Measurements from ENCODE around the gene MCTP2.

The MCTP2 gene

DNA sequence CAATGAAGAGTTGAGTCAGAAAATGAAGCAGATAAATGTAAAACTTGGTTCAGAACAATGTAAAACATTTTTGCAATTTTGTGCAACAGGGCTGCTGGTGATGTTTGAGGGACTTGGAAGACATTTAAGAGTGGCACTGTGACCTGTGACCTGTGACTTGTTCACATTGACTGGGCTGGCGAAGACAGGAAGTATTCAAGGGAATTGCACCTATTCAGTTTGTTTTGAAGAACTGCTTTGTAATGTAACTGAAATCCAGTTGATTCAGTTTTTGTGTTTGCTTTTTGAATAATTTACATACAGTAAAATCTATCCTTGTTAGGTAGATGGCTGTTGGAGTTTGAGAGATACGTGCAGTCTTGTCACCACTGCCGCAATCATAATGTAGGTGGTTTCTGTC, 35.4 kb downstream of the MCTP2 start:
- DNase-seq, result no peak

DNA sequence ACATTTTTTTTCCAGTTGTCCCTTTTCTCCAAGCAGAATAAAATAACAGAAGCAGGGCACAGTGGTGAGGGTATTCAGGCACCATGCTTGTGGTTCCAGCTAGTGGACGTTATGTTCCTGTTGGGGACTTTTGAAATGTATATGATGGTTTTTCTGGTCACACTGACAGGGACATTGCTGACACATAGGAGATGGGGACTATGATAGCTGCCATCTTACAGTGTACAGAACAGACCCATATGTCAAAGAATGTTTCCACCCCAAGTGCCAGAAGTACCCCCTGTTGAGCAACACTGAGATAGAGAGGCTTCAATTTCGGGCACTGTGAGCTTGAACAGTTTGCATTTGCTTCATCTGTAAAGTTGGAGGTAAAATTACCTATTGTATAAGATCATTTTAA, 38.6 kb downstream of the MCTP2 start:
- no peak for DNase-seq

GRCh38 chr15:94270570-94270969, 39.2 kb downstream of the MCTP2 start:
- no peak for DNase-seq

GRCh38 chr15:94272251-94272898, 41.0 kb downstream of the MCTP2 start:
- no peak for DNase-seq

DNA sequence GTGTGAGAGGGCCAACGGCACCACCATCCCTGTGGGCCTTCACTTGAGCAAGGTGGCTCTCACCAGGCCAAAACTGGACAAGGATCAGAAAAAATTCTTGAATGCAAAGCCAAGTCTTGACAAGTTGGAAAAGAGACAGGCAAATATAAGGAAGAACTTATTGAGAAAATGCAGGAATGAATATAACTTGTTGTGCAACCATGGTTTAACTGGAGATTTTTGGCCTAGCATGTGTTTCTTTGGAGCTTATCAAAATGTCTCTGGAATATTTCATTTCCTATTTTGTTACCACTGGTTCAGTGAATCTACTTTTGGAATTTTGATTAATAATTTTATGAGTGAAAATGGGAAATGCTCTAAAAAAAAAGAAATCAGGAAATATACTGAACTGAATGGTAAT, 42.5 kb downstream of the MCTP2 start:
- DNase-seq, result no peak

DNA sequence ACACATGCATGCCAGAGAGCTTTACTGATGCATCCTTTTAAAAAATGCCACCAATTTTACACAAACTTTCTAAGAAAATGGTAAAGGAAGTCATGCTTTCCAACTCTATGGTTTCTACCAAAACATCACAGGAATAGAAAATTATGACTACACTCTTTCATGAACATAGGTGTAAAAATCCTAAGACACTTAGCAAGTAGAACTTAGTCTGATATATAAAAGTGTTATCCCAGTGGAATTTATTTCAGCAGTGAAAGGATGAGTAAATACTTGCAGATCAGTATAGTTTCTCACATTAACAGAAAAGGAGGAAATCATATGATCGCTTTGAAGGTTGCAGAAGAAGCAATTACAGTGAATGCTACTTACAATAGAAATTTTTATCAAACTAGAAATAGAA, 43.4 kb downstream of the MCTP2 start:
- DNase-seq, result no peak

- DNase-seq, result no peak
Measured at GRCh38 chr15:94277485-94277884, 46.1 kb downstream of the MCTP2 start.

GRCh38 chr15:94279736-94280135, 48.4 kb downstream of the MCTP2 start:
- DNase-seq, result no peak

GRCh38 chr15:94280301-94280700, 48.9 kb downstream of the MCTP2 start:
- no peak for DNase-seq

DNA sequence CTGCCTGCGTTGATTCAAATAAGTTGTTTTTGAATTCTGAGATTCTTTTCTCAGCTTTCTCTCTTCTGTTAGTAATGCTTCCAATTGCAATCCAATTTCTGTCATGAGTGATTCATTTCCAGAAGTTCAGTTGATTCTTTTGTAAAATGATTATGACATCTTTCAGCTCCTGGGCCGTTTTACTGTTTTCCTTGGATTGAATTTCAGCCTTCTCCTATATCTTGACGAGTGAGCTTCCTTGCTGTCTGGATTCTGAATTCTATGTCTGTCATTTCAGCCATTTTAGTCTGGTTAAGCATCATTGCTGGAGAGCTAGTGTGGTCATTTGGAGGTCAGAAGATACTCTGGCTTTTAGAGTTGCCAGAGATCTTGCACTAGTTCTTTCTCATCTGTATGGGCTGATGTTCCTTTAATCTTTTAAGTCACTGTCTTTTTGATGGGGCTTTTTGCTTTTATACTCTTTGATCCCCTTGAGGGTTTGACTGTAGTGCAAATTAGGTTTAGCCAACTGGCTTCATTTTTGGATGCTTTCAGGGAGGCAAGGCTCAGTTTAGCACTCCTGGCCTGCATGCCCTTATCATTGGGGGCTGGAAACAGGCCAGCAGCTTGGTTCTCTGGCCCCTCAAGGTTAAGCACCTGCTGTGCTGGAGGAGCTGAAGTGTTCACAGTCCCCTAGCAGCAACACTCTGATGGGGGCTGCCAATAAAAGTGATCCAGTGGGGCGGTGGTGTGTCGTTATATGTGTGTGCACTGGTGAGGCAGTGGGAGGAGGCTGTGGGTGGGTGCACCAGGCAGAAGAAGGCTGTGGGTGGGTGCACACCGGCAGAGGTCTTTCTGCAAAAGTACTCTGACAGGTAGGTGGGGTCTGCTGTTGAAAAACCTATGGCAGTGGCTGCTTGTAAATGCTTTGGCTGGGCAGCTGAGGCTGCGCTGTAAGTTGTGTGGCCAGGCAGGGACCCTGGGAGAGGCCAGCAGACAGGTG, 51.2 kb downstream of the MCTP2 start:
- no peak for DNase-seq

DNA sequence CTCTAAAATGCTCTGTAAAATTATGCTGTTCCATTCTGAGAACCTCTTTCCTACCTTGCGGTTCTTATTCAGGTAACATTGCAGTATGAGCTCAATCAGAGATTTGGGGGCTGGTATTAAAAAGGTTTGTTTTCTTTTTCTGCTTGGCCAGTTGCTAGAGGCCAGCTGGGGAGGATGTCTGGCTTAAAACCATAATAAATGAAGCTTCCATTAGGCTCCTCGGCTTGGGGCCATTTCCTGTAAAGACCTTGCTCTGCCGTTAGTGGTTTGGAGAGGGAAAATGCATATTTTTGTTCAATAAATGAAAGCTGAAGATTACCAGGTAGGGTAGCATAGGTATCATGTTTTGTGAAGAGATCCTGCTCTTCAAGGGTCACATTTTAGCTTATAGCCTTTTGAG, 55.2 kb downstream of the MCTP2 start:
- DNase-seq, result no peak

GRCh38 chr15:94287794-94288246, 56.5 kb downstream of the MCTP2 start:
- DNase-seq, result no peak

DNA sequence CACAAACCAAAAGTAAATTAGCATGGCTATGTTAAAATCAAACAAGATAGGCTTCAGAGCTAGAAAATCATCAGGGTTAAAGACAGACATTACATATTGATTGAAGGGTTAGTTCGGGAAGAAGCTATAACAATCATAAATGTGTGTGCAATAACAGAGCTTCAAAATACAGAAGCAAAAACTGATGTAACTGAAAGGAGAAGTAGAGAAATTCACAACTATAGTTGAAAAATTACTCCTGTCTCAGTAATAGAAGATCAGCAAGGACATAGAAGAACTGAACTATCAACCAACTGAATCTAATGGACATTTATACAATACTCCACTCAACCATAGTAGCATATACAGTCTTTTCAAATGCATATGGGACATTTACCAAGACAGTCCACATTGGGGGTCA, 59.4 kb downstream of the MCTP2 start:
- DNase-seq, result no peak

DNA sequence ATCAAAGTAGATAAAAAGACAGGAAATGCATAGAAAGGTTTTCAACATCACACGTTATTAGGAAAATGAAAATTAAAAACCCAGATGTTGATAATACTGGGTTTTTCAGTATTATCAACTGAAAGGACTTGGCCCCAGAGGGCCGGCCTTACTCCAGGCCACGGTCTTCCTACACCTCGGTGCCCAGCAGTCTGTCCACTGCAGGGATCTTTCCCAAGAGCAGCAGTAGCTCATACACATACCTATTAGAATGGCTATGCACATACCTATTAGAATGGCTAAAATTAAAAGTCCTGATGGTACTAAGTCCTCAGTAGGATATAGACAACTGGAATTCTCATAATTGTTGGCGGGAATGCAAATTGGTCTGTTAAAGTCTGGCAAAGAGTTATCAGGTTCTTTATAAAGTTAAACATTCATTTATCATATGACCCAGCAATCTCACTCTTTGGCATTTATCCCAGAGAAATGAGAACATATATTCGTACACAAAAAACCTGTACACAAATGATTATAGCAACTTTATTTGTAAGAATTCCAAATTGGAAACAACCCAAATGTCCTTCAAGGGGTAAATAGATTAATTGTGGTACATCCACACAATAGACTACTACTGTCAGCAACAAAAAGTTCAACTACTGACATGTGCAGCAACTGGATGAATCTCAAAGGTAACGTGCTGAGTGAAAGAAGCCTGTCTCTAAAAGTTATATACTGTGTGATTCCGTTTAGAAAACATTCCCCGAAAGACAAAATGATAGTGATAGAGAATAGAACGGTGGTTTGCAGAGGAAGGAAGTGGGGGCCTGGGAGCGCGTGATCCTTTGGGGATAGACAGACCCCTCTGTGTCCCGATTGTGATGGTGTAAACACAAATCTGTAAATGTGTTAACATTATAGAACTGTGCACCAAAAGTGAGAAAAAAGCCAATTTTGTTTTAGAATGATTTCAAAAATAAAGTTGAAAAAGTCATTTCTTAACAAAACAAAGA, 62.3 kb downstream of the MCTP2 start:
- DNase-seq, result no peak

DNA sequence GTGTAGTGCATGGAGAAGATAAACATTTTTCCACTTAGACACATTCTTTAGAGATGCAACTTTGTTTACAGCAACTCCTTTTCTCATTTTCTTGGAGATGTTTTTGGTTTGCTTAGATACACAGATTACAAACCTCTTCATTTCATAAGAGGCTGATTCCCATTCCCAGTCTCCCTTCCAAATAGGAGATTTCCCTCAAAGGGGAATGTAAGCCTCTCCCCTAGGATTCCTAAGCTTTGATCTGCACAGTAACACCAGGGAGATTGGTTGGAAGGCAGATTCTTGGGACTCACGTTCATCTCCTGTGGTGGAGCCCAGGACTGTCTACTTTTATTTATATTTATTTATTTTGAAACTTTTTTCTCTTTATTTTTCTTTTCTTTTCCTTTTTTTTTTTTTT, 63.2 kb downstream of the MCTP2 start:
- no peak for DNase-seq

DNA sequence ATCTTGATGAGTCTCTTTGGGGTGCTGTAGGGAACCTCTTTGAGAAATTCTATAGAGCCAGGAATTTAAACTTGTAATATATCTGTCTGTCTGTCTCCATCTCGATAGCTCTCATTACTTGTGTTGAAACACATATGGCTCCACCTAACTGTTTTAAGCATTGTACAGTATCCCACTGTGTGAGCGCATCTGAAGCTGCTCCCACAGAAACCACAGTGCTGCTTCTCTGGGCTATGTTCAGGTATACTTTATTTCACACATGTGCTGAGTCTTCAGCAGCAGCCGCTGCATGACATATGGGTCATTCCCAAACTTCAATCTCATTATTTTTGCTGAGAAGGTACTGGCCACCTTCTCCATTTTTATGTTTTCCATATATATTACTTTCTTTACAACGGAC, 63.9 kb downstream of the MCTP2 start:
- no peak for DNase-seq

DNA sequence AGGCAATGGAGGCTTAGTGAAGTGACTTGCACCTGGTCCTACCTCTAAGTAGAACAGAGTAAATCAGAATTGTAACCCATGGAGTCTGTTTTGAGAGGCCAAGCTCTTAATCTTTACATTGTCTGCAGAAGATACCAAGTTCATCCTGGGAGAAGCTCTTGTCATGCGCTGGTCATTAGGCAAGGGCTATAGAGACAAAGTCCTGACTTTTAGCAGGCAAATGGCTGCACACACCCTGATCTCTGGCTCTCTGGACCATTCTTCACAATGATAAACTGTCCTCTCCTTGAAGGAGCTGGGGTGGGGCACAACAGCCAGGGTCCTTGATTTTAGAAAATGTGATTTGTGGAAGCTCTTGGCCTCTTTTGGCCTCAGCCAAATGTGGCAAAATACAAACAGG, 65.4 kb downstream of the MCTP2 start:
- no peak for DNase-seq

GRCh38 chr15:94297558-94297957, 66.2 kb downstream of the MCTP2 start:
- DNase-seq, result no peak

GRCh38 chr15:94298364-94298763, 67.0 kb downstream of the MCTP2 start:
- no peak for DNase-seq

DNA sequence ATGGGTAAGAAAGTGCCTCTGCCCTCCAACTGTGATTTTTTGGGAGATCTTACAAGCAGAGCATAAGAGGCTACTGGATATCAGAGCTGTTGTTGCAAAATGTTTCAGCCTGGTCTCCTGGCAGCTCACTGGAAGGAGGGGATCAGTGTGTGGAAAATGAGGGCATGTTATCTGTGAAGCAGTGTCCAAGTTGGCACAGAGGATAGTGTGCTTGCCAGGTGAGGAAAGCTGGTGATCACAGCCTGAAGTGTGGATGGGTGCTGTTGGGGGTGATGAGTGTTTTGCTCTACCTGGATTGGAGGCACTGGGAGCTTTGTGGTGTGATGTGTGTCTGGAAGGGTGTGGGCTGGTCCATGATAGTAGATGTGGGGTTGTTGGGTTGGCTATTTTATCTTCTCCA, 69.3 kb downstream of the MCTP2 start:
- no peak for DNase-seq

- no peak for DNase-seq
Measured at GRCh38 chr15:94305133-94305532, 73.8 kb downstream of the MCTP2 start.

DNA sequence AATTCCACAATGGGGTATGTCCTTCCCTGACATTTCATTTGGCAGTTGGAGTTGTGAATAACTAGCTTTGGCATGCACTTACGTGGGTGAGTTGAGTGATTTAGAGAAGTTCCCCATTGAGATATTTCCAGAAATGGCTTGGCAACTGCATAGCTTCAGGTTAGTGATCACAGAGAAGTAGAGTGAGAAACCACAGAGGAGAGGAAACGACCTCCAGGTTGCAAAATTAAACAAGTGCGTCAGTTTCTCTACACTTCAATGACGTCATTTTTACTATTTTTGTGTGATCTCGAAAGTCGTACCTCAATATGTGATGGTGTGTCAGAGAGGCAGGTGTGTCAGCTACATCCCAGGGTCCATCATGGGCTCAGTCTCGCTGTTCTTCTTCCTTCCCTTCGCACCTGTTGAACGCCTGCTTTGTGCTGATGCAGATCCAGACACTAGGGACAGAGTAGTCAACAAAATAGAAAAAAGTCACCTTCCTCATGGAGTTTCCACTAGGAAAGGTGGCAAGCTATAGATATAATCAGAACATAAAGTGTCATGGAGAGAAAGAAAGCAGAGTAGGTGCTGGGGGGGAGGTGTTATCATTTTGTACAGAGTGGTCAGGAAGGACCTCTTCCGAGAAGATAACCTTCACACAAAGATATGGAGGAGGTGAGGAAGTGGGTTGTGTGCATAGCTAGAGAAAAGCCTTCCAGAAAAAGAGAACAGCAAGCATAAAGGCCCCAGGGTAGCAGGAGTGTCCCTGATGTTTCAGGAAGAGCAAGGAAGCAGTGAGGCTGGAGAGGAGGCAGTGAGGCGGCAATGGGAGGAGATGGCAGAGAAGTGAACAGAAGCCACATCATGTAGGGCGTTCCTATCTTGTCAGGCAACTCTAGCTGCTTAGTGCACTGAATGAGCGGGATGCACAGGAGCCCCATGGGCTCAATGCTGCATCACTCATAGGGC, 75.6 kb downstream of the MCTP2 start:
- no peak for DNase-seq

Measured in midbrain (tissue), 1 donor.